Kidney (tissue), 14 donors: ENCODE data around the gene ZNF750. TPM values are rescaled to one million over a fixed set of nuclear protein-coding genes. Genes with fewer than 3 reads are reported as not detected.

Source experiments
- DNase-seq, 5 donors: peaks; one replicate each; pipeline ENCODE4 v3.0.0-alpha.2; 2013 to 2020
- FAIRE-seq: peaks from 2 replicates; lab custom pipeline; 2012; peaks lifted over from hg19 to GRCh38; lab: Jason Lieb, UNC
- H3K27ac ChIP-seq, 2 donors: one replicate each; pipeline ENCODE4 v1.7.0; 2013; ENCODE audit warnings: low read depth in 2 of 2, low read length in 2 of 2, inconsistent platforms in 1 of 2
- H3K27me3 ChIP-seq: one replicate; pipeline ENCODE4 v1.7.1; 2013; ENCODE audit warnings: low read length, inconsistent platforms; ENCODE audit not compliant: control insufficient read depth, insufficient read depth
- H3K36me3 ChIP-seq, 3 donors: one replicate each; pipeline versions ENCODE4 v1.7.0 to v1.7.1; 2013; ENCODE audit warnings: low read length in 3 of 3, control low read depth in 1 of 3, inconsistent platforms in 1 of 3; ENCODE audit not compliant: insufficient read depth in 3 of 3, control insufficient read depth in 2 of 3
- H3K4me1 ChIP-seq, 3 donors: one replicate each; pipeline versions ENCODE4 v1.7.0 to v1.7.1; 2013; ENCODE audit warnings: low read length in 3 of 3, inconsistent platforms in 1 of 3, low read depth in 1 of 3; ENCODE audit not compliant: control insufficient read depth in 2 of 3, insufficient read depth in 2 of 3
- H3K4me3 ChIP-seq, 3 donors: one replicate each; pipeline versions ENCODE4 v1.7.0 to v1.8.1; 2013; ENCODE audit warnings: low read length in 3 of 3, control low read depth in 1 of 3, inconsistent platforms in 1 of 3
- H3K9ac ChIP-seq, 3 donors: one replicate each; pipeline versions ENCODE4 v1.7.0 to v1.7.1; 2013; ENCODE audit warnings: low read length in 3 of 3, control low read depth in 1 of 3, inconsistent platforms in 1 of 3
- H3K9me3 ChIP-seq, 3 donors: one replicate each; pipeline versions ENCODE4 v1.7.0 to v1.7.1; 2013; ENCODE audit warnings: low read length in 3 of 3, control low read depth in 1 of 3, inconsistent platforms in 1 of 3; ENCODE audit not compliant: control insufficient read depth in 2 of 3, insufficient read depth in 1 of 3
- intact Hi-C: fragments of 100-400 bp; cut with DNase I; formaldehyde crosslinking; loops from one replicate; pipeline ENCODE4 v1.11.1; 2022
- polyA plus RNA-seq: library from polyadenylated mRNA; stranded (reverse); fragments of 350-450 nt; fragmentation: Illumina TruSeq; extraction: RNeasy Lipid Tissue Mini Kit (QIAGEN cat#74804); gene quantifications from one replicate; pipeline ENCODE4 v1.2.3, GENCODE V29; 2014; ENCODE audit warnings: low read depth, low replicate concordance; ENCODE audit not compliant: insufficient read depth
- total RNA-seq: library from RNA; stranded (reverse); fragmentation: NEBNext Ultra II Directional; extraction: Animal tissue kit (Norgen Biotek cat#: 25700); gene quantifications from one replicate; pipeline ENCODE4 v1.2.1, GENCODE V29; 2021
- TF ChIP-seq, protein P1 (sequence below): IDR thresholded peaks from 3 replicates; pipeline ENCODE4 v1.5.1; 2012; ENCODE audit warnings: mild to moderate bottlenecking, moderate library complexity, borderline replicate concordance; ENCODE audit not compliant: insufficient read depth; ENCODE audit errors: extremely low read depth
- donor health status: control.
- donor health status: control.
- donor health status: control.
- donor health status: control.
- donor health status: control.
- donor health status: DM: yes; HTN: yes; CAD: no.
- donor health status: Normal renal cell carcinoma (clear cell type).

The ZNF750 gene
- total and polyA plus RNA-seq, 2 donors from 2014 or later: 0.25 to 0.30 TPM

DNA sequence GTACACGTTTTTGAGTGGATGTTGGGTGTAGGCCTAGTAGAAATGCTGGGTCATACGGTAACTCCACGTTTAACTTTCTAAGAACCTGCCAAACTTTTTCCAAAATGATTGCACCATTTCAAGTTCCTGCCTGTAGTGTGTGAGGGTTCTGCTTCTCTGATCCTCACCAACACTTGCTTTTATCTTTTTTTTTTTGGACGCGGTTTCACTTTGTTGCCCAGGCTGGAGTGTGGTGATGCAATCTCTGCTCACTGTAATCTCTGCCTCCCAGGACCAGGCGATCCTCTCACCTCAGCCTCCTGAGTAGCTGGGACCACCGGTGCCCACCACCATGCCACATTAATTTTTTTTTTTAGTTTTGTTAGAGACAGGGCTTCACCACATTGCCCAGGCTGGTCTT is 23.5 kb downstream of the ZNF750 start:
- no peak overlapping the region for H3K9ac ChIP-seq
- intact Hi-C loops: no loop called here
- TF ChIP-seq, protein P1, sequence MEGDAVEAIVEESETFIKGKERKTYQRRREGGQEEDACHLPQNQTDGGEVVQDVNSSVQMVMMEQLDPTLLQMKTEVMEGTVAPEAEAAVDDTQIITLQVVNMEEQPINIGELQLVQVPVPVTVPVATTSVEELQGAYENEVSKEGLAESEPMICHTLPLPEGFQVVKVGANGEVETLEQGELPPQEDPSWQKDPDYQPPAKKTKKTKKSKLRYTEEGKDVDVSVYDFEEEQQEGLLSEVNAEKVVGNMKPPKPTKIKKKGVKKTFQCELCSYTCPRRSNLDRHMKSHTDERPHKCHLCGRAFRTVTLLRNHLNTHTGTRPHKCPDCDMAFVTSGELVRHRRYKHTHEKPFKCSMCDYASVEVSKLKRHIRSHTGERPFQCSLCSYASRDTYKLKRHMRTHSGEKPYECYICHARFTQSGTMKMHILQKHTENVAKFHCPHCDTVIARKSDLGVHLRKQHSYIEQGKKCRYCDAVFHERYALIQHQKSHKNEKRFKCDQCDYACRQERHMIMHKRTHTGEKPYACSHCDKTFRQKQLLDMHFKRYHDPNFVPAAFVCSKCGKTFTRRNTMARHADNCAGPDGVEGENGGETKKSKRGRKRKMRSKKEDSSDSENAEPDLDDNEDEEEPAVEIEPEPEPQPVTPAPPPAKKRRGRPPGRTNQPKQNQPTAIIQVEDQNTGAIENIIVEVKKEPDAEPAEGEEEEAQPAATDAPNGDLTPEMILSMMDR: no peak
- no peaks in the 10 kb centered on the region for H3K27me3 ChIP-seq
- FAIRE-seq: no peak
- no peak overlapping the region for H3K27ac ChIP-seq
- peak in 1 of 5 donors; percentile 12 for DNase-seq
- H3K4me3 ChIP-seq: no peak overlapping the region
- peaks cover 0 to 10% (median 2%) of the 10 kb centered on the region in 3 donors for H3K36me3 ChIP-seq
- H3K4me1 ChIP-seq: no peaks in the 10 kb centered on the region
- H3K9me3 ChIP-seq: peaks cover 0 to 8% (median 0%) of the 10 kb centered on the region in 3 donors

DNA sequence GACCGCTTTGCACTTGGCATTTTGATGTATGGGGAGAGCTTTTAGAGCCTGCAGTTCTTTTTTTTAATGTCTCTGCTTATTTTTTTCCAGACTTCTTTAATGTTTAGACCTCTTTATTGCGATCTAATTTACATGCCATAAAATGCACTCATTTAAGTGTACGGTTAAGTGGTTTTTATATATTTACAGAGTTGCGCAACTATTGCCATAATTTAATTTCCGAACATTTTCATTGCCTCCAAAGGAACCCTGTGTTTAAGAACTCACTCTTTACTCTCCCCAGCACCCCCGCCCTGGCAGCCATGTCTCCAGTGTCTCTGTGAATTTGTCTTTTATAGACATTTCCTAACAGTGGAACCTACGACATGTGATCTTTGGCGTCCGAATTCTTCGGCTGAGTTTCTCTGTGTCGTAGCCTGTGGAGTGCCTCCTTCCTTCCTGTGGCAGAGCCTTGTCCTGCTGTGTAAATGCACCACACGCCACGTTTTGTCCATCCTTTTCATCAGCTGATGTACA is 24.0 kb downstream of the ZNF750 start:
- DNase-seq (peak in 2 of 5 donors; percentile 20 to 36), FAIRE-seq (no peak)
- Histone ChIP-seq H3K36me3 (peaks cover 0 to 12% (median 2%) of the 10 kb centered on the region in 3 donors), H3K27me3 (no peaks in the 10 kb centered on the region), H3K9ac (no peak overlapping the region), H3K9me3 (peaks cover 0 to 8% (median 0%) of the 10 kb centered on the region in 3 donors), H3K27ac (no peak overlapping the region), H3K4me3 (no peak overlapping the region), H3K4me1 (no peaks in the 10 kb centered on the region)
- intact Hi-C loops: no loop called here
- TF ChIP-seq, protein P1: no peak

DNA sequence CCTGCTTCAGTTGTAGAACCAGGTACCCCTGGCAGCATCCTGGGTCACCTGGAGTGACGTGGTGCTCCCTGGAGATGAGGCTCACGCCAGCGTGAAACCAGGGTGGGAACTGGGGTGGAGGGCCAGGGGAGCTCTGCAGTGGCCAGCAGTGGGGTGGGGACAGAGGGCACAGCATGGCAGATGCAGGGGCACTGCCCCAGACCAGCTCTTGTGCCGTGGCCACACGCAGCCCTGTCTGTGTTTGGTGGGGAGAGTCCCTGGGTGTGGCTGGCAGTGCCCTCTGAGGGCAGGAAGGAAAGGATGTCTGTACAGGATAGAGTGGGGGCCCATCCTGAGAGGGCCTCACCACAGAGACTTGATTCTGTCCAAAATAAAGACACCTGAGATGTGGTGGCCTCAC is 24.5 kb downstream of the ZNF750 start:
- Histone ChIP-seq H3K9ac (no peak overlapping the region), H3K36me3 (peaks cover 0 to 13% (median 2%) of the 10 kb centered on the region in 3 donors), H3K27ac (no peak overlapping the region), H3K4me1 (no peaks in the 10 kb centered on the region), H3K9me3 (peaks cover 0 to 4% (median 0%) of the 10 kb centered on the region in 3 donors), H3K27me3 (no peaks in the 10 kb centered on the region), H3K4me3 (no peak overlapping the region)
- TF ChIP-seq, protein P1: no peak
- DNase-seq (peak in 1 of 5 donors; percentile 48), FAIRE-seq (no peak)
- intact Hi-C loops: no loop called here
